ENCODE data around the gene FCHSD2. TPM values are rescaled to one million over a fixed set of nuclear protein-coding genes. Genes with fewer than 3 reads are reported as not detected.

FCHSD2 gene
- total and polyA plus RNA-seq, 2 donors (not counting 3 experiments of a cell fraction or from before 2014, with no cell fraction given): 20.8 to 56.9 TPM

- Histone ChIP-seq H3K4me3 (replicated peaks in 1 of 3; ENCODE audit: insufficient read depth in 1 of 3, low read depth in 1 of 3, low read length in 3 of 3) (no peak overlapping the region), H3K79me2 (ENCODE audit: control insufficient read depth, insufficient read depth, low read length) (peaks cover 63% of the 10 kb centered on the region), H3K4me2 (ENCODE audit: insufficient read depth, low read length) (no peak overlapping the region), H3K4me1 (ENCODE audit: control insufficient read depth, extremely low read depth, insufficient read depth, low read length) (no peaks in the 10 kb centered on the region), H3K9me1 (replicated peaks; ENCODE audit: control insufficient read depth, extremely low read depth, insufficient read depth, low read length) (no peaks in the 10 kb centered on the region), H3K9me3 (replicated peaks; ENCODE audit: control insufficient read depth, insufficient read depth, low read length) (no peaks in the 10 kb centered on the region), H2AFZ (ENCODE audit: low read depth, low read length) (no peak overlapping the region), H3K9ac (replicated peaks; ENCODE audit: extremely low read depth, insufficient read depth, low read length) (no peak overlapping the region), H4K20me1 (replicated peaks; ENCODE audit: control insufficient read depth, extremely low read depth, insufficient read depth, low read length) (no peaks in the 10 kb centered on the region), H3K36me3 (ENCODE audit: control insufficient read depth in 2 of 2, extremely low read depth in 1 of 2, insufficient read depth in 2 of 2, low read length in 2 of 2) (peaks cover 0 to 2% of the 10 kb centered on the region in 2 experiments), H3K27me3 (ENCODE audit: control insufficient read depth in 2 of 2, insufficient read depth in 2 of 2, low read length in 2 of 2) (no peaks in the 10 kb centered on the region), H3K27ac (ENCODE audit: insufficient read depth, low read depth, low read length) (no peak overlapping the region)
- FAIRE-seq (no peak), DNase-seq (ENCODE audit: low read depth, low spot score) (no peak)
- dilution Hi-C loops (cut with MboI; ENCODE audit: extremely low pct_ligation_motif_present, low sequenced_read_pairs) (no loop called here), intact Hi-C loops (cut with micrococcal nuclease) (no loop called here)
- no peak for TF ChIP-seq FOS (IDR thresholded peaks at IDR 0.05; ENCODE audit: borderline replicate concordance, insufficient read depth, low read length)
- TF ChIP-seq POLR2AphosphoS5 (IDR thresholded peaks at IDR 0.05; ENCODE audit: insufficient read depth, low read depth, low read length): no peak
- TF ChIP-seq EZH2 (IDR thresholded peaks at IDR 0.05; ENCODE audit: borderline replicate concordance, low read depth, low read length, severe bottlenecking): no peak
- no peak for TF ChIP-seq CTCF (IDR thresholded peaks at IDR 0.05; ENCODE audit: extremely low read depth in 1 of 2, insufficient read depth in 1 of 2, low read depth in 1 of 2, low read length in 2 of 2)
- TF ChIP-seq POLR2A (IDR thresholded peaks at IDR 0.05; ENCODE audit: low read depth, low read length): no peak
- no peak for TF ChIP-seq JUN (IDR thresholded peaks at IDR 0.05; ENCODE audit: borderline replicate concordance, insufficient read depth, insufficient read length, low read depth)
- CTCF ChIA-PET: no interaction called here
- no TSS peak for BruUV-seq (replicated peaks)
- POLR2A ChIA-PET: no interaction called here
Measured at GRCh38 chr11:73129198-73129597, 12.9 kb downstream of the FCHSD2 start.

Data from endothelial cell of umbilical vein (primary cell).